GM10266 (cell line): ENCODE results near the gene GCK.

ENCODE experiments used
- DNase-seq: peaks from one replicate; pipeline ENCODE4 v3.0.0; 2012; ENCODE audit errors: extremely low spot score
- TF ChIP-seq, protein P1 (sequence below): IDR thresholded peaks from 2 replicates; pipeline ENCODE4 v1.5.1; 2012; ENCODE audit warnings: mild to moderate bottlenecking, low read depth; ENCODE audit not compliant: control insufficient read depth, insufficient read depth; ENCODE audit errors: missing control alignments

The GCK gene

GRCh38 chr7:44158096-44158872 lies 31.0 kb downstream of the GCK start:
- TF ChIP-seq, protein P1, sequence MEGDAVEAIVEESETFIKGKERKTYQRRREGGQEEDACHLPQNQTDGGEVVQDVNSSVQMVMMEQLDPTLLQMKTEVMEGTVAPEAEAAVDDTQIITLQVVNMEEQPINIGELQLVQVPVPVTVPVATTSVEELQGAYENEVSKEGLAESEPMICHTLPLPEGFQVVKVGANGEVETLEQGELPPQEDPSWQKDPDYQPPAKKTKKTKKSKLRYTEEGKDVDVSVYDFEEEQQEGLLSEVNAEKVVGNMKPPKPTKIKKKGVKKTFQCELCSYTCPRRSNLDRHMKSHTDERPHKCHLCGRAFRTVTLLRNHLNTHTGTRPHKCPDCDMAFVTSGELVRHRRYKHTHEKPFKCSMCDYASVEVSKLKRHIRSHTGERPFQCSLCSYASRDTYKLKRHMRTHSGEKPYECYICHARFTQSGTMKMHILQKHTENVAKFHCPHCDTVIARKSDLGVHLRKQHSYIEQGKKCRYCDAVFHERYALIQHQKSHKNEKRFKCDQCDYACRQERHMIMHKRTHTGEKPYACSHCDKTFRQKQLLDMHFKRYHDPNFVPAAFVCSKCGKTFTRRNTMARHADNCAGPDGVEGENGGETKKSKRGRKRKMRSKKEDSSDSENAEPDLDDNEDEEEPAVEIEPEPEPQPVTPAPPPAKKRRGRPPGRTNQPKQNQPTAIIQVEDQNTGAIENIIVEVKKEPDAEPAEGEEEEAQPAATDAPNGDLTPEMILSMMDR = no peak
- no peak for DNase-seq

GRCh38 chr7:44157116-44158080 lies 31.8 kb downstream of the GCK start:
- TF ChIP-seq, protein P1 = no peak
- no peak for DNase-seq

- TF ChIP-seq, protein P1 = no peak
- no peak for DNase-seq
These were observed 32.7 kb downstream of the GCK start for GRCh38 chr7:44156453-44157010.

- TF ChIP-seq, protein P1 = no peak
- no peak for DNase-seq
These were observed 33.8 kb downstream of the GCK start for GRCh38 chr7:44155191-44156185.

DNA sequence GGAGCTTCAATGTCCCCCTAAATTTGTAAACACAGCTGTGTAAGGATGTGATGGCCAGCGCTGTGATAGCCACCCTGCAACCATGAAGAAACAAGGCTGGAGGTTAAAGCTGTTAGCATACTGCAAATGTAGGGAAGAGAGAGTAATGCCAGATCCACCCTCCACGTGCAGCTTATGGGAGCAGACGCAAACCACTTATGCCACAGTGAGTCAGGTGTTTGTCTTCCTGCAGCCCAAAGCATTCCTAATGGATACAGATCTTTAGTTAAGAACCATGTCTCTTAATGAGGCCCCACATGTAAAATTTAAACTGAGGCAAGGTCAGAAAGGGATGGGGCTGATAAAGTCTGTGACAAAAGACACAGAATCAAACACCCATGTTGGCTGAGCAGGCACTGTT lies 34.5 kb downstream of the GCK start:
- DNase-seq = no peak
- TF ChIP-seq, protein P1 = no peak

GRCh38 chr7:44153948-44154335 lies 35.3 kb downstream of the GCK start:
- DNase-seq = no peak
- TF ChIP-seq, protein P1 = no peak
